COLO668 (cell line): ENCODE results near the gene ACTRT2.
A peak's percentile ranks its signal among the peaks of the same experiment; 100 is the strongest.

Experiments used
- DNase-seq: peaks from one replicate; lab custom pipeline; 2025; ENCODE audit not compliant: unreplicated experiment; lab: John Stamatoyannopoulos, UW

The ACTRT2 gene

DNA sequence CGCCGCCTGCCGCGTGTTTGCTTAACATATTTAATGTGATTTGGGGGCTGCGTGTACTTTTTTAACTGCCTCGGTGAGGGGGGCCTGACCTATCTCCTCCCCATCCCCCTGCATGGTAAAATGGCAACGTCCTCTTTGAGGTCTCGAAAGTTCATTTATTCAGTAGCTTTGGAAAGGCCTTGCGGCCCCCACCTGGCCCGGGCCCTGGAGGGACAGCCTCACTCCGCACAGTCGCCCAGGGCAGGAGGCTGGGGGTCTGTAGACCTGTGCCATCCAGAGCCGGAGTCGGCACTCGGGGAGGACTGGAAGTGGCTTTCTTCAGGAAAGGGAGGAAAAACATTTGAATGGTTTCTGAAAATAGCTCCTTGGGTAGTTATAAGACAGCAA lies 38.0 kb upstream of the ACTRT2 start:
- no peak for DNase-seq

DNA sequence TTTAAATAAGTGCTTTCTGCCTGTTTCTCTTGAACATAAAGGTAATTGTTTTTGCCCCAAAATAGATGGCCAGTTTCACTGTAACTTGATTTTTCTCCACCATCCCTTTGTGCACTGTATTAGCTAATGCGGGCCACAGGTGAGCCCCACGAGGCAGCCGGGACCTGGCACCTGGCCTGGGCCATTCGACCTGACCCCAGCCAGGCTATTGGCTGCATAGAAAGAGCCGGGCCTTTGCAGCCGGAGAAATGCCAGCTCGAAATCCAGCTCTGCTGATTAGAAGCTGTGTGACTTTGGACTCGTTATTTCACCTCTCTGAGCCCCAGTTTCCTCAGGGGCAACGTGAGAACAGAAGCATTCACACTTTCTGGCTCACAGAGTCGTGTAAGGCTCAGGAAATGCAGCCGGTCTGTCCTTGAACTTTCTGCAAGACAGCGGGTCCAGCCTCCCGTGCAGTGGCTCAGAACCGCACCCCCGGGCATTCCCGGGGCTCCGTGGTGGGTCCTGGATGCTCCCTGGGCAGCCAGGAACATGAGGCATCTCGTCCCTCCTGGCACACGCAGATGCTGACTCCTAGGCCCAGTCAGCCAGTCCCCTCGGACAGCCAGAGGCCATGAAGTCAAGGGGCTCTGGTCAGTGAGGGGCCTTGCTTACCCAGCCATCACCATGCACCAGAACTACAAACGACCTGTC lies 37.4 kb upstream of the ACTRT2 start:
- DNase-seq: no peak

DNA sequence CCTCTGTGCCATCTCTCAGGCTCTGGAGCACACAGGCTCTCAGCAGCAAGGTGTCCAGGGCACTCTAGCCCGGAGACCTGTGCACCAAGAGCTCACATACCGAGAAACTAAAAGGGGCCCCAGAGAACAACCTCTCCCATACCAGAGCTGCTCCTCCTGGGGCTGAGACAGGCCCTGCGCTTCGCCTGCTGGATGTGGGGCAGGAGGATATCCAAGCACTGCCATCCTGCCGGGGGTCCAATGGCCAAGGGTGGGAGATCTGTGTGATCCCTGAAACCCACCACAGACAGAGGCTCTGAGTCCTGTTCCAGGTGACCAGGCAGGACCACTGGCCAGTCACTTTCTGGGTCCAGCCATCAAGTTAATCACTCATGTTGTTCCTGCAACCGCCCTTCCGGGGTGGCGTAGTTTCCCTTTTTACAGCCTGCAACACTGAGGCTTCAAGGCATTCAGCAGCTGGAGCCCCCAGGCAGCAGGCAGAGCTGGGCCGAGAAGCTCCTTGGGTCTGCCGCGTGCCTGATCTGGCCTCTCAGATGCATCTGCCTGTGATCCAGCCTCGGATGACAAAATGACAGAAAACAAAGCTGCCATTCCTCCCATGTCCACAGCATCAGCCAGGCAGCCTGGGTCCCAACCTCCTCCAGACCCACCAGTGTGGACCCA lies 36.7 kb upstream of the ACTRT2 start:
- DNase-seq: no peak

DNA sequence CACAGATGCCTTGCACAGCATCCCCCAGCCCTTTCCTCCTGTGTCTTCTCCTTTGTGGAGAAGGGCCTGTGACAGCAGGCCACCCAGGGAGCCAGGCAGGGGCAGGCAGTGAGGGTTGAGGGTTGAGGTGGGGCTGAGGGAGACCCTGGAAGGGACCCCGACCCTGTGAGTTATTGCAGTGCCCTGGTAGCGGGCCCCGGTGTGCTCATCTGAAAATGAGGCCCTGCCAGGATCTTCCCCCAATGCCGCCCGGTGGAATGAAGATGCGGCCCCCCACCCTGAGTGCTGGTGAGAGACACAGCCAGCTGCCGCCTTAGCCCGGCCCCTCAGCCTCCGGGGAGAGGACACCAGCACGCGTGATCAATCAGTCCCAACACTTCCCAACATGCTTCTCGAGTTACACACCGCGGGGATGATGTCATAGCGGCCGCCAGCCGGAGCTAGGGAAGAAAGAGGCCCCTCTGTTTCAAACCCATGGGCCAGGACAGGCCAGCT lies 36.2 kb upstream of the ACTRT2 start:
- DNase-seq: peak; percentile 31

DNA sequence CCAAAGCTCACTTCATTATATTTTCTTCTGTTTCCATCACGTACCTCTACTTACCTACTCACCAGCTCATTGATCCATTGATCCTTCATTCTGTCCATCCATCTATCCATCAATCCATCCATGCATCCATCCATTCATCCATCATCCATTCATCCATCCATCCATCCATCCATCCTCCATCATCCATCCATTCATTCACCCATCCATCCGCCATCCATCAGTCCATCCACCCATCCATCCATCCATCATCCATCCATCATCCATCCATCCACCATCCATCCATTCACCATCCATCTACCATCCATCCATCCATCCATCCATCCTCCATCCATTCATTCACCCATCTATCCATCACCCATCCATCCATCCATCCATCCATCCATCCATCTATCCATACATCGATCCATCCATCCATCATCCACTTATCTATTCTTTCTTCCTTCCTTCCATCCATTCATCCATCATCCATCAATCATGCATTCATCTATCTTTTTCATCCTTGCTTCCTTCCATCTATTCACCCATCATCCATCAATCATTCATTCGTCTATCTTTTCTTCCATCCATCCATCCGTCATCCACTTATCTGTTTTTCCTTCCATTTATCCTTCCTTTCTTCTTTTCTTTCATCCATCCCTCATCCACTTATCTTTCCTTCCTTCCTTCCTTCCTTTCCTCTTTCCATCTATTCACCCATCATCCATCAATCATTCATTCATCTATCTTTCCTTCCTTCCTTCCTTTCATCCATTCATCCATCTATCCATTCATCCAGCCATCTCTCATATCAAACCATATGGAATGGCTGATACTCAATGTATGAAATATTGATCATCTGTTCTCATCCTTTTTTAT lies 35.3 kb upstream of the ACTRT2 start:
- no peak for DNase-seq

DNA sequence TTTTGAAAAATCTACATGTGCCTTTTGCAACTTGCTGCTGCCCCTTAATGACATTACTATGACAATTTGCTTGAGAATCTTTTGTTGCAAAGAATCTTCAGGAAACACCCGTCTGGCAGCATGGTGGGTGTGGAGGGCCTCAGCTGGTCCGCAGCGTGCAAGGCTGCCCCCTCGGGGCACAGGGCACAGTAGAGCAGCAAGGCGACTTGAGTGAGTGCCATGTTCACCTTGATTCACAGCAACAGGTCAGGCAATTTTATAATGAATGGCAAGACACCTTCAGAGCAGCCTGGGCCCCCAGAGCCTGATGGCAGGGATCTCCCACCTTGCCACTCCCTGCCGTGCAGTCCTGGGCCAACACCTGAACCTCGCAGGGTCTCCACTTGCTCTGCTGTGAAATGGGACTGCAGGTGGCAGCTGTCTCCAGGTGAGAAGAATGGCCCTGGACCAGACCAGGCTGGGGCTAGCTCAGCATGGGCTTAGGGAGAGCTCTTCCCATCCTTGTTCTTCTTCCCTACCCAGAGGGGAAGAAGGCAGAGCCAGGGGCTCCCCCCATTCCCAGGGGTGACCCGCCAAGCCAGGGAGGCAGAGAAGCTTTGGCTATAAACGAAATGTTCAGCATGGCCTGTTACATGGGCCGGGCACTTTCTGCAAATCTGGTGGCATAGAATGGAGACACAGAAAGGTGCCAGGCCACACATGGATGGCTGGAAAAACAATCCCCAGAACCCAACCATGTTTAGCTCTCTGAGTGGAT lies 34.5 kb upstream of the ACTRT2 start:
- DNase-seq: no peak

DNA sequence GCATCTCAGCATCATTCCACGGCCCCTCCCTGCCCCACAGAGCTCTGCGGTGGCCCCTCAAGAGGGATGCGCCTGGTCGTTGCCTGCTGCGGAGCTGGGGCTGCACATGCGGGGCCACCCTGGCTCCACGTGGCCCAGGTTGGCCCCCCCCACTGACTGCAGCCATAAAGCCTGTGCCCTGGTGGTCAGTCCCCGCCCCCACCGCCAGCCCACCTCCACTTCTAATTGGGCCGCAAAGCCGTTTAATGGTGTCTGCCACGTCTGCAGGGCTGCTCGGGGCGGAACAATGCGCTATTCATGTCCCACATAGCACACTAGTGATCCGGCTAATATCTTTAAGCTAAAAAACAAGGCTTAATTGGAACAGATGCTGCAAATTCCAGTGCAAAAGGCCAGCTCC lies 33.5 kb upstream of the ACTRT2 start:
- no peak for DNase-seq

DNA sequence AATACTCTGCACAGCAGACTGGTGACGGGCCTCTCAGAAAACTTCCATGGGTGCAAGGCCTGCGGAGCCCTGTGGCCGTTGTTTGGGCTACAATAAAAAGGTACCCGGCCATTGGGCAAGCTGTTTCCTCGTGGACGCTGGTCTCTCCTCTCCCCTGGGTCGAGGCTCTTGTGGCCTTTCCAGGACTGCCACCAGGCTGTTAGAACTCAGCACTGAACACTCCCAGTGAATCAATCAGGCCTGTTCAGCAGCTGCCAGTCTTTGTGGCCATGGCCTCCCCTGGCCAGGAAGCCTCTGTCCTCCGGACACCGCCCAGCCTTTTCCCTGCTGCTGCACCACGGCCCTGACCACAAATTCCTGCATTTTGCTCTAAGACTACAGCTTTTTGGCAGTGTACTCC lies 33.0 kb upstream of the ACTRT2 start:
- no peak for DNase-seq

DNA sequence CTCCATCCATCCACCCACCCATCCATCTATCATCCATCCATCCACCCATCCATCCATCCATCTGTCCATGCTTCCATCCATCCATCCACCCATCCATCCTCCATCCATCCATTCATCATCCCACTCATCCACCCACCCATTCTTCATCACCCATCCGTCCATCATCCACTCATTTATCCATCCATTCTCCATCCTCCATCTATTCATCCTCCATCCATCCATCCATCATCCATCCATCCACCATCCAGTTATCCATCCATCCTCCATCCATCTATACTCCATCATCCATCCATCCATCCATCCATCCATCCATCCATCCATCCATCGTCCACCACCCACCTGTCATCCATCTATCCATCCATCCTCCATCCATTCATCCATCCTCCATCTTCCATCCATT lies 32.1 kb upstream of the ACTRT2 start:
- DNase-seq: no peak

DNA sequence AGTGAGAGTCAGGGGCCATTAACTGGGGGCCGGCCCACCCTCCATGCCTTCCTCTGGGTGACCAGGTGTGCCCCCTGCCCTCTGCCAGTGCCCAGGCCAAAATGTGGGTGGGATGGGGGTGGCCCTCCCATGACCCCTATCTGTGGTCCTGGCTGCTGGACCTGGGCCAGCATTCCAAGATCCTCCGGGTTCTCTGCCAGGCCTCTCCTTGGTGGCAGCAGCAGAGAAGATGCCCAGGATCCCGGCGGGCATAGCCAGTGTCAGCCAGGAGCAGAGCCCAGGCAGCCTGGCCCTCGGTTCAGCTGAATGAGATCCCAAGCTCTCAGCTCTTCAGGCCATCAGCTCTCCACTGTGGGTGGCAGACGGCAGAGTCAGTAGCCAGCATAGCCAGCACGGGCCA lies 31.3 kb upstream of the ACTRT2 start:
- no peak for DNase-seq

DNA sequence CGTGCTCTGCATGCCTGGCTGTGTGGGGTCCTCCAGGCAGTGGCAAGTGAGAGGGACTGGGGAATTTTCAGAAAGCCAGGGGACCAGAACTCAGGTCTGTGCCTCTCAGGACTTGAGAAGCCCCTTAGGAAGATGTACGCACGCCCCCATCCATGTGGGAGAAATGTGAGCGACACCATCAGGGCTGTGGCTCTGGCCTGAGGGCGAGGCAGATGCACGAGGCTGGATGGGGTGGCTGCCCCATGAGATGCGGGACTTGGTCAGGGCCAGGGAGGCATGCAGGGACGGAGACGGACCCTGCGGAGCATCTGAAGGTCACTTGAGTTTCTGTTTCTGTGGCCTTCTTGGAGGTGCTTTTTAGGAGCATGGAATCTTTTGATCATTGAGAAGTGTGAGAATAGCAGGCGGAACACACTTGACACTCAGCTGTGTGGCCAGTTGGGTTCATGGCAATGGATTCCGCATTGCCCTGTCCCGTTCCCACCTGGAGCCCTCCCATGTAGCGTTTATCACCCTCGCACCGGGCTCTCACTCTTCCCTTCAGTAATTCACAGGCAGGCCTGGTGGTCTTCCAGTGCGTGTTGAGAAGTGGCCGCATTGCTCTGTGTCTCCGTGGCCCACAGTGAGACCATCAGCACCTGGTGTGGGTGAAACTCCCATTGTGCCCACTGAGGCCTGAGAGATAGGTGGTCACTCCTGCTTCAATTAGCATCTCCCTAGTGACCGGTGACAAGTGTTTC lies 30.7 kb upstream of the ACTRT2 start:
- no peak for DNase-seq

DNA sequence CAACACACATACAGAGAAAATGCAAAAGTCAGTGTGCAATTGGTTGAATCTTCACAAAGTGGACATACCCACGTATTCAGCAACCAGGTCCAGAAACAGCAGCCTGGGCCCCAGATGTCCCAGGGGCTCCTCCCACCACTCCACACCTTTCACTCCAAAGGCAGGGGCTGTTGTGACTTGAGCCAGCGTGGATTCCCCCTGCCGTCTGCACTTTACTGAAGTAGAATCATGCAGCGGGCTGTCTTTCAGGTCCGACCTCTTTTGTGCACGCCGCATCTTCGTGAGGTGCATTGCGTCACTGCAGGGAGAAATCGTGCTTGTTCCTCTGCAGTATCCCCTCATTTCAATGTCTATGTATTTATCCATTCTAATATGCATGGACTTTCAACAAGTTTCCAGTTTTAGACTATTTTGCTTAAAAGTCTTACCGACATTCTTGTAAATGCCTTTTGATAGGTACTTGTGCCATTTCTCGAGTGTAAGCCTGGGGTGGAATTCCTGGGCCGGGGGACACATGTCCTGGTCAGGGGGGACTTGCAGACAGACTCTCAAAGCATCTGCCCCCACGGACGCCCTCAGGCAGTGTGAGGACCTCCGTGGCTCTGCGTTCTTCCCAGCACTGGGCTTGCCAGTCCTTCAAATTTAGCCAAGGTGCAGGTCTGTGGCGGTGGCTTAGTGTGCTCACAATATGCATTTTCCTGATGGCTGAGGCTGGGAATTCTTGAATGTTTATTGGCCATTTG lies 29.3 kb upstream of the ACTRT2 start:
- DNase-seq: no peak

DNA sequence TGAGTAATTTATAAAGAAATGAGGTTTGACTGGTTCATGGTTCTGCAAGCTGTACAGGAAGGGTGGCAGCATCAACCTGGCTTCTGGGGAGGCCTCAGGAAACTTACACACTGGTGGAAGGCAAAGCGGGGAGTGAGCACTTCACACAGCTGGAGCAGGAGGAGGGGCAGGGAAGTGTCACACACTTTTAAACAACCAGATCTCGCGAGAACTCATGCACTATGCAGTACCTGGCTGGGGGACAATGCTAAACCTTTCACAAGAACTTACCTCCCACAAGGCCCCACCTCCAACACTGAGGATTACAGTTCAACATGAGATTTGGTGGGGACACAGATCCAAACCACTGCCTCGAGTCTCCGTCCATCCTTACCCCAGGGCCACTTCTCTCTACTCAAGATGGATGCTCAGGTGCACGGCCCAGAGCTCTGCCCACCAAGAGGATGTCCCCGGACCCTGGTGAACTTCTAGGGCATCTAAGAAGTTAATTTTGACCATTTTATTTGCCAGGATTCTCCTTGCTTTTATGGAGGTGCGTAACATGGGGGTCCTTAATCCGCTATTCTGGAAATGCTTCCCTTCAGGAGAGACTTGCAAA lies 22.7 kb upstream of the ACTRT2 start:
- no peak for DNase-seq

DNA sequence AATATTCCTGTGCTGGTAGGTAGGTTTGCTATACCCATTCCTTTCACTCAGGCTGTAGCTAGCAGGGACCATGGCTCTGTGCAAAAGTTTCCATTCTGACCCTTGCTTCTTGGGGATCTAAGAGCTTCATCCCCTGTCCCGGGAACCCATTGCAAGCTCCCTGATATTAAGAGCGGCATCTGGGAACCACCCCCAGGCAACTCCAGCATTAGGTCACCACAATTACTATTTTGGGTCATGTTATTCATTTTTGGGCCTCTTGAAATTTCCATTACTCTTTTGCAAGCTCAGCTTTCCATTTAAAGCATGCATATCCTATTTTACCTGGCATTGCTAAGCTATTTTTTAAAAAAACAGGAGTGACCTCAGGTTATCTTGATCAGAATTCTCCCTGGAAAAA lies 22.1 kb upstream of the ACTRT2 start:
- DNase-seq: no peak

DNA sequence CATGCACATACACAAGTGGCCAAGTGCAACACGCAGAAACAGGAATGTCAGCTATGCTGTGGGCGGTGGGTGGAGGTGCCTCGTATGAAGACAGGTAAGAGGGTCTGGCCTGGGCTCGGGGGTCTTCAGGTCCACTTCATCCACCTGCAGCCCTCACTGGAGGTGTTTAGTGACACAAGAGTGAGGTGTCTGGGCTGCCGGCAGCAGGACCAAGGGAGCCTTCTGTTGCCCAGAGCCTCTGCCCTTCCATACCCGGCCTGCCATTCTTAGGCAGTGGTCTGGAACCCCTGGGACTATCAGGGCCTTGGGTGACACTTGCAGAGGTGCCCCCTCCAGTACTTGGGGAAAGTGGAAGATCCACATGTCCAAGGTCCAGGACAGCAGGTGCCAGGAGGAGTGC lies 21.7 kb upstream of the ACTRT2 start:
- no peak for DNase-seq

DNA sequence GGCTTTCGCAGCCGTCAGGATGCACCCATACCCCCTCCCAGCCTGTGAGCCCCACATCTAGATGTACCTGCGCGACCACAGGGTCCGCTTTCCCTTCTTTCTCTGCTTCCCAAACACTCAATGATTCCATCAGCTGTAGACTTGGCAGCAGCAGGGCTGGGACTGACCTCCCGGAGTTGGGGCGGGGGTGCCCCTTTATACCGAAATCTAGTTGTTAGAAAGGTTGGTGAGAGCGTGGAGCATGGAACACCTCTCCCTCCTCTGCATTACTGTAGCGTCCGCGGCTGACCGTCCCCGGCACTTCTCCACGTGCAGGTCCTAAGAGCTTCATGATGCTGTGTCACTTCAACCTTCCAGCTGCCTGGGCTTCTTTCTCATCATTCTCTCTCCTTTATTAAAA lies 21.1 kb upstream of the ACTRT2 start:
- no peak for DNase-seq

DNA sequence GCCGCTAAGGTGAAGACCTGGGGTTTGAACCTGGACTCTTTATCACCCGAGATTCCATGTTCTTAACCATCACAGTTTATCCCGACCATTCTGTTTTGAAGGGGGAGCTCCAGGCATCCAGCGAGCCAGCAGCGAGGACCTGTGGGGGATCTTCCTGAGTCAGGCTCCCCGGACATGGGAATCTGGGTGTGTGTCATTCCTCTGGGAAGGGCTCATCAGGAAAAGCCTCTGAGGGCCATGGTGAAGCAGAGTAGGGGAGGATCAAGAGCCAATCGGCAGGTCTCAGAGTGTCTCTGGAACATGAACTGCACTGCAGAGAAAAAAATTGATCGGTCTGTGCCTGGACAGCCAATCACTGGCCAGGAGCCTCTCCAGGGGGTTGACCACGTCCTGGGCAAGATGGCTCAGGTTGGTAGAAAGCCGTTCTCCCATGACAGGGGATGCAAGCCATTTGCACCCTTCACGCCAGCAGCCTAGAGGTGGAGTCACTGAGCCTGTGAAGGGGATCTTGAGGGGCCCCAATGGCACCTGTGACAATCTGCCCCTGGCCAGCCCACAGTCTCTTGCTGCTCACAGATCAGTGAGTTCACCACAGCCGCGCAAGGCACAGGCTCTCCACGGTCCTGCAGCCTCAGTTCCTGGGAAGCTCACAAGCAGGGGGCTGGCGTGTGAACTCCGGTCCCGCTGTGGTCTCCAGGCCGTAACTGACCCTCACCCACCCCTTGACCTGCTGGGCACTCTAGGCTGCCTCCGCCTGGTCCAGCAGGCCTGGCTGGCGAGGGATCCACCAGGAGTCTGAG lies 20.4 kb upstream of the ACTRT2 start:
- DNase-seq: no peak

DNA sequence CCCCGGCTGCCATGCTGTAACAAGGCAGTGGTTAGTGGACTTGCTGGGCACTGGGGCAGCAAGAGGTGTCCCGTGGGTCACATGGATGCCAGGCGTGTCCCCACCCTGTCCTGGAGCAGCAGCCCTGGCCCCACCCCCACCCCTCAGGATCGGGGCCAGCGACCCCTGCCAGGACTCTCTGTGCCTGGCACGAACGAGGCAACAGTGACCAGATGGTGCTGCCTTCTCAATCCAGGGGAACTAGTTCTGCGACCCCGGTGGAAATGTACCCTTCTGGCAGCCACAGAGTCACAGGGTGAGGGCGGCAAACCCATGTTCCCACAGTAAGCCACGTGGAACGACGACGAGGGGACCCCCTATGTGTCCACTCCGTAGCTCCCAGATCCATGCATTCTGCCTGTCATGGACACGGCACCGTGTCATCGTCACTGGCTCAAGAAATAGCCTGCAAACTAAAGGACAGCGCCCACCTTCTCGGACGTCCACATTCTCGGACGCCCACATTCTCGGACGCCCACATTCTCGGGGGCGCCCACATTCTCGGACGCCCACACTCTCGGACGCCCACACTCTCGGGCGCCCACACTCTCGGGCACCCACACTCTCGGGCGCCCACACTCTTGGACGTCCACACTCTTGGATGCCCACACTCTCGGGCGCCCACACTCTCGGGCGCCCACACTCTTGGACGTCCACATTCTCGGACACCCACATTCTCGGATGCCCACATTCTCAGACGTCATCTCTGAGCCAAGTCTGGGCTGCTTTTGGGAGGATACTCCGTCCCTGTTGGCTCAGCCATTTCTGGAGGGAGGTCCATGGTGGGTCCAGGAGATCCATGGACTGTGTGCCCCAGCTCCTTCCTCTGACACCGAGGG lies 19.6 kb upstream of the ACTRT2 start:
- no peak for DNase-seq
